Ascending aorta (tissue), 2 donors: ENCODE results near the gene NAA60. TPM values are rescaled to one million over a fixed set of nuclear protein-coding genes. Genes with fewer than 3 reads are reported as not detected.

Source experiments
- DNase-seq, 2 donors: peaks; one replicate each; pipeline ENCODE4 v3.0.0-alpha.2; 2019; ENCODE audit warnings: low spot score in 2 of 2
- H3K27ac ChIP-seq, 2 donors: fragments of 200-600 bp; sonication (generic); one replicate each; pipeline ENCODE4 v1.5.1; 2016 to 2017; ENCODE audit warnings: mild to moderate bottlenecking in 1 of 2
- H3K27me3 ChIP-seq: fragments of 200-600 bp; sonication (generic); one replicate; pipeline ENCODE4 v1.5.1; 2017
- H3K36me3 ChIP-seq, 2 donors: fragments of 200-600 bp; sonication (generic); one replicate each; pipeline ENCODE4 v1.5.1; 2016
- H3K4me1 ChIP-seq, 2 donors: fragments of 200-600 bp; sonication (generic); one replicate each; pipeline ENCODE4 v1.5.1; 2016 to 2017; ENCODE audit warnings: mild to moderate bottlenecking in 1 of 2
- H3K4me3 ChIP-seq, 2 donors: fragments of 200-600 bp; sonication (generic); one replicate each; pipeline ENCODE4 v1.5.1; 2016 to 2017; ENCODE audit warnings: mild to moderate bottlenecking in 1 of 2
- H3K9me3 ChIP-seq, 2 donors: fragments of 200-600 bp; sonication (generic); one replicate each; pipeline ENCODE4 v1.5.1; 2016
- intact Hi-C: fragments of 100-400 bp; cut with DNase I; formaldehyde crosslinking; loops from one replicate; pipeline ENCODE4 v1.15.1; 2023
- total RNA-seq: library from RNA; depleted of rRNA; stranded (reverse); fragments of >200 nt; gene quantifications from one replicate; pipeline ENCODE4 v1.1.0, GENCODE V29; 2016
- TF ChIP-seq, protein P1 (sequence below), 3 experiments: fragments of 200-600 bp in 2 of 3; fragments of 450-650 bp in 1 of 3; sonication (generic) in 2 of 3; IDR thresholded peaks; one replicate each; pipeline ENCODE4 v1.5.1; 2016 to 2019; ENCODE audit warnings: antibody characterized with exemption in 3 of 3, mild to moderate bottlenecking in 1 of 3, moderate library complexity in 1 of 3

The NAA60 gene
- total RNA-seq, 1 donor from 2014 or later: 74.6 TPM

DNA sequence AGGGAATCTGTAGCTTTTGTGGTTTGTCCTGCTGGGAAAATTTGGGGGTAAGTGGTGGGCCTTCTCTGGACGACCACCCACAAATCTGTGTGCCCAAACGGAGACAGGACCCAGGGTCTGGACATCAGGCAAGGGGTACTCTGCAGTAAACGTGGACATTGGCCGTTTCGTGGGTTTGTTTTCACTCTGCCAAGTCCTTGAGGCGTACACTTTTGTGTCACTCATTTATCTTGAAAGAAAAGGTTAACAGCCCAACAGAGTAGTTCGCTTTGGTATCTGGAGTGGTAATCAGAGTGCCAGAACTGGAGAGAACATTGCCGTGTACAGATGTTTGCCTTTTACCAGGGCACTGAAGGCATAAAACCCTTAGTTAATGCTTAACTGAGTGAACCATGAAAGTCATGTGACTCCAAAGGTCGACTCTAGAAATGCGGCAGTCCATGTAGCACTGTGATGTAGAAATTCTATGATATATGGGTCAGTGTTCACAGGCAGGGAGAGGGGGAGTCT, 15.4 kb downstream of the NAA60 start:
- Histone ChIP-seq H3K27me3 (no peaks in the 10 kb centered on the region), H3K4me3 (peak overlapping the region; percentile 72 to 73), H3K4me1 (peaks cover 8 to 17% of the 10 kb centered on the region in 2 donors), H3K36me3 (no peaks in the 10 kb centered on the region), H3K27ac (peak overlapping the region; percentile 92), H3K9me3 (no peaks in the 10 kb centered on the region)
- TF ChIP-seq, protein P1, sequence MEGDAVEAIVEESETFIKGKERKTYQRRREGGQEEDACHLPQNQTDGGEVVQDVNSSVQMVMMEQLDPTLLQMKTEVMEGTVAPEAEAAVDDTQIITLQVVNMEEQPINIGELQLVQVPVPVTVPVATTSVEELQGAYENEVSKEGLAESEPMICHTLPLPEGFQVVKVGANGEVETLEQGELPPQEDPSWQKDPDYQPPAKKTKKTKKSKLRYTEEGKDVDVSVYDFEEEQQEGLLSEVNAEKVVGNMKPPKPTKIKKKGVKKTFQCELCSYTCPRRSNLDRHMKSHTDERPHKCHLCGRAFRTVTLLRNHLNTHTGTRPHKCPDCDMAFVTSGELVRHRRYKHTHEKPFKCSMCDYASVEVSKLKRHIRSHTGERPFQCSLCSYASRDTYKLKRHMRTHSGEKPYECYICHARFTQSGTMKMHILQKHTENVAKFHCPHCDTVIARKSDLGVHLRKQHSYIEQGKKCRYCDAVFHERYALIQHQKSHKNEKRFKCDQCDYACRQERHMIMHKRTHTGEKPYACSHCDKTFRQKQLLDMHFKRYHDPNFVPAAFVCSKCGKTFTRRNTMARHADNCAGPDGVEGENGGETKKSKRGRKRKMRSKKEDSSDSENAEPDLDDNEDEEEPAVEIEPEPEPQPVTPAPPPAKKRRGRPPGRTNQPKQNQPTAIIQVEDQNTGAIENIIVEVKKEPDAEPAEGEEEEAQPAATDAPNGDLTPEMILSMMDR (IDR thresholded peaks at IDR 0.05): no peak
- intact Hi-C loops: loop anchor here (1.0 to 5.0 kb wide), 6 partner anchors 16 to 307 kb away; partner anchors contain the start of genes NAA60, TIGD7, ZNF174 and ZNF263
- peak in 1 of 2 donors; percentile 40 for DNase-seq

- H3K36me3 ChIP-seq: no peaks in the 10 kb centered on the region
- peak in 1 of 2 donors; percentile 11 for DNase-seq
- intact Hi-C loops: loop anchor here (2.0 to 5.0 kb wide), 3 partner anchors 59 to 307 kb away; partner anchors contain the start of genes TIGD7, ZNF174, ZNF75A and ZSCAN32
- peaks cover 8 to 17% of the 10 kb centered on the region in 2 donors for H3K4me1 ChIP-seq
- peak overlapping the region; percentile 72 to 73 for H3K4me3 ChIP-seq
- no peaks in the 10 kb centered on the region for H3K9me3 ChIP-seq
- H3K27ac ChIP-seq: peak overlapping the region; percentile 92
- TF ChIP-seq, protein P1 (IDR thresholded peaks at IDR 0.05): no peak
- H3K27me3 ChIP-seq: no peaks in the 10 kb centered on the region
These were observed 16.1 kb downstream of the NAA60 start for GRCh38 chr16:3459401-3460090.

GRCh38 chr16:3460121-3460520, 16.6 kb downstream of the NAA60 start:
- H3K4me3 ChIP-seq: no peak overlapping the region
- no peak overlapping the region for H3K27ac ChIP-seq
- intact Hi-C loops: no loop called here
- no peaks in the 10 kb centered on the region for H3K36me3 ChIP-seq
- H3K9me3 ChIP-seq: no peaks in the 10 kb centered on the region
- peaks cover 8 to 17% of the 10 kb centered on the region in 2 donors for H3K4me1 ChIP-seq
- H3K27me3 ChIP-seq: no peaks in the 10 kb centered on the region
- no peak for DNase-seq
- TF ChIP-seq, protein P1 (IDR thresholded peaks at IDR 0.05): no peak

- peaks cover 8 to 17% of the 10 kb centered on the region in 2 donors for H3K4me1 ChIP-seq
- no peak overlapping the region for H3K4me3 ChIP-seq
- TF ChIP-seq, protein P1 (IDR thresholded peaks at IDR 0.05): no peak
- H3K27ac ChIP-seq: no peak overlapping the region
- H3K9me3 ChIP-seq: no peaks in the 10 kb centered on the region
- H3K27me3 ChIP-seq: no peaks in the 10 kb centered on the region
- no peak for DNase-seq
- intact Hi-C loops: no loop called here
- H3K36me3 ChIP-seq: no peaks in the 10 kb centered on the region
These were observed 17.1 kb downstream of the NAA60 start for GRCh38 chr16:3460585-3460984.

GRCh38 chr16:3461151-3461550, 17.7 kb downstream of the NAA60 start:
- no peak overlapping the region for H3K4me3 ChIP-seq
- TF ChIP-seq, protein P1 (IDR thresholded peaks at IDR 0.05): no peak
- peaks cover 3 to 4% of the 10 kb centered on the region in 2 donors for H3K36me3 ChIP-seq
- H3K9me3 ChIP-seq: no peaks in the 10 kb centered on the region
- H3K4me1 ChIP-seq: peaks cover 8 to 17% of the 10 kb centered on the region in 2 donors
- no peaks in the 10 kb centered on the region for H3K27me3 ChIP-seq
- DNase-seq: no peak
- H3K27ac ChIP-seq: no peak overlapping the region
- intact Hi-C loops: no loop called here
